Ammon's horn (tissue), 1 donor: ENCODE data around the gene AGO4.
A peak's percentile ranks its signal among the peaks of the same experiment; 100 is the strongest.
"Not testable (repeated sequence)": the region's sequence is repeated elsewhere in the genome, so short reads cannot be mapped to it uniquely, and the experiment has no call there.

Experiments
- DNase-seq: peaks from one replicate; pipeline ENCODE4 v3.0.0-alpha.2; 2016; ENCODE audit warnings: low spot score

The AGO4 gene

DNA sequence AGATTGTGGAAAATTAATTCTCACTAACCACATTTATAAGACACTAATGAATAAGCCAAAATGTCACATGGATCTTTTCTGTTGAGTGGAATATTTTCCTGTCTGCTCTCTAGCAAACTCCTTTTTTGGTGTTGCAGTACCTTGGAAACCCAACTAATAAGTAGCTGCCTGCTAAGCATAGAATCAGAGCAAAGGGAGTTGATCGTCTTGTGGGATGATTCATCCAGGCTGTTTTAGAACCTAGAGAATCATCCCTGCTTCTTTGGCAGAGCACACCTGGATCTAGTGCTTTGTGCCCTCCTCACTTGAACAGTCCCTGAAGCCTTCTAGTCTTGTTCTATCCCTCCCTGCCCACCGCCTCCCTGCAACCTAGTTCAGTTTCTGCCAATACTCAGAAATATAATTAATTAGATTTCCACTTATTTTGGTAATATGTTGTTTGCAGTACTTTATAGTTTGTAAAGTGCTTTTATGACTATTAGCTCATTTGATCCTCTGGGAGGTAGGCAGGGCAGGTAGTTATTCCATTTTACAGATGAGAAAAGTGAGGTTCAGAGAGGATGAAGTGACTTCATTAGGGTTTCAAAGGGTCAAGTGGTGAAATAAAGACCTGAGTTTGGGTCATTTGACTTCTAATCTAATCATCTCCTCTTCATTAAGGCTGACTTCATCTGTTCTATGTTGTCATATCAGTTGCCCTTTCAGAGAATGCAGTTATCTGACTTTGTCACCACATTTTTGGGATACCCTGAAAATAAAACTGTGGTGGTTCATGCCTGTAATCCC, 2.5 kb downstream of the AGO4 start:
- DNase-seq = peak; percentile 21

DNA sequence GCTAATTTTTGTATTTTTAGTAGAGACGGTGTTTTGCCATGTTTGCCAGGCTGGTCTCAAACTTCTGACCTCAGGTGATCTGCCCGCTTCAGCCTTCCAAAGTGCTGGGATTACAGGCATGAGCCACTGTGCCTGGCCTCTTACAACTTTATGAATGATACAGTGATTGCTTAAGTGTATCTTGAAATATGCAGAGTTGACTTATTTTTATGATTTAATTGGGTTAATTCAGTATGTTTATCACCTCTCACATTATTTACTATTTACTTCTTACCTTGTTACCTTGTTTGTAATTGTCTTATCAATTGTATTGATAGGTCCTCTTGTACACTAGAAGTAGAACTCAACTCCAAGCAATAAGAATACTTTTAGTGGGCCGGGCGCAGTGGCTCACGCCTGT, 4.9 kb downstream of the AGO4 start:
- not testable (repeated sequence) for DNase-seq

DNA sequence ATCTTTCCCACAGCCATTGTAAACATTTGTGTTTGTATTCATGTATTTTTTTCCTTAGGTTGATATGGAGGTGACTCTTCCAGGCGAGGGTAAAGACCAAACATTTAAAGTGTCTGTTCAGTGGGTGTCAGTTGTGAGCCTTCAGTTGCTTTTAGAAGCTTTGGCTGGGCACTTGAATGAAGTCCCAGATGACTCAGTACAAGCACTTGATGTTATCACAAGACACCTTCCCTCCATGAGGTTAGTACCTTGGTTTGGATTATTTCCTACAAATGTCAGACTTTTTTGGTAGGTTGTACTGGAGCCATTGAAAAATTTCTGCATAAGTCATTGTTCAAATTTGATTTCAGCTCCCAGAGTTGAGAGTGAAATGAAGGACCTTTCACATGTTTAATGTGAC, 17.4 kb downstream of the AGO4 start:
- DNase-seq = no peak

DNA sequence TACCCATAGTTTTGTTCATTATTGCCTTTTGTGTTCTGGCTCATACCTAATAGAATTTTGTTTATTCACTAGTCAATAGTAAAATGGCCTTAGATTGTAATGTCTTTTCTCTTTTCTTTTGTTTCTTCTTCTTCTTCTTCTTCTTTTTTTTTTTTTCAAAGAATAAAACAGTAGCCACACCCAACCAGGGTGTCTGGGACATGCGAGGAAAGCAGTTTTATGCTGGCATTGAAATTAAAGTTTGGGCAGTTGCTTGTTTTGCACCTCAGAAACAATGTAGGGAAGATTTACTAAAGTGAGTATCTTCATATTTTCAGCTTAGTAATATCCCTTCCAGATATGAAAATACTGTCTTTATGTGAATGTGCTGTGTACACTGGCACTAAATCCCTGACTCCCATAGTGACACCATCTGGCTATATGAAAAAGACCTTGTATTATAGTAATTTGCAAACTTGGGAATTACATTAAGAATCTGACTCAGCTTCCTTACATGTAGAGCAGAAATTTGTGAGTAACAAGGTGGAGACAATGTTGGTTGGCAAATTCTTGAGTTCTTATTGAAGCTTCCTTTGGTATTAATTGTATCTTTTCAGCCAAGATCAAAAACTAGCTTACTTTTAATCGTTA, 24.6 kb downstream of the AGO4 start:
- no peak for DNase-seq

DNA sequence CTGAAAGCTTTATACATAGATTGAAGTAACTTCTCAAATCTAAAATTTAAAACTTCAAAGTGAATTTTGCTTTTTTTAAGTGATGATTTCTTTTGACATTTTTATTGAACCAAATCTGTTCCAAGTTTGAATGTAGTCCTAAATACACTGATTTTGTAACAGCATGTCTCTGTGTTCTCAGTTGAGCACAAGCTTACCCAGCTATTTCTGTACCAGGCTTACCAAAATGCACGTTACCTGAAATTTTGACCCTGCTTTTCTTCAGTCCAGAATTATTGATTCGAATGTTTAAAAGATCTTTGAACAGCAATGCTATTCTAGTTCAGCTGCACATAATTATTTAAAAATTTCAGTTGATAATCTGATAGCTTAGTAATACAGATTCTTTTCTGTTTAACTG, 25.6 kb downstream of the AGO4 start:
- no peak for DNase-seq

DNA sequence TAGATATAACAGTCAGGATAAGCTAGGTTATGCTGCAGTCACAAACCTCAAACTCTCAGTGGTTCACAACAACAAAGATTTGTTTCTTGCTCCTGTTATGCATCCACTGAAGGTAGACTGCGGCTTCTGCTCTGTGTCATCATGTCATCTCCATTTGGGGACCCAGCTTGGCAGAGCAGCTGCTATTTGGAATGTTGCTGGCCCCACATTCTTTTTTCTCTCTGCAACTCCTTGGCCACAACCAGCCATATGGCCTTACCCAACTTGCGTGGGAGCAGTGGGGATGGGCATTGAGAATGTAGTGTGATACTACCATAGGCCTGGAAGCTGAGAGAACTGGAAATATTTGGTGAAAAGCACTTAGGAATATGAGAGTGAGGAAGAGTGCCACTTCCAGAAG, 26.4 kb downstream of the AGO4 start:
- DNase-seq = peak; percentile 17

DNA sequence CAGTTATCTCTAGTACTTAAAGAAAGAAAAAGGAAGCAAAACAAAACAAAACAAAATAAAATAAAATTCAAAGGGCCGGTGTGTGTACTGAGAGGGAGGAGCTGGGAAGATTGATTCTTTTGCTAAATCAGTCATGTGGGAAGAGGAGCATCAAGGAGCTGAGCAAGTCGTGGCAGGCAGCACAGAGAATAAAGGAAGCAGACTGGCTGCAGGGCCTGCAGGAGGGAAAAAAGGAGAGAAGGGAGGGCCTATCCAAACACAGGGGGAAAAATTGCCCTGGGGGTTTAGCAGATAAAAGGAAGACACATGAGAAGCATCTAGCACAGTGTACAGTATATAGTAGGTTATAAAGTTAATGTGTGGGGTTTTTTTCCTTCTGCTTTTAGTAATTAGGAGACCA, 27.6 kb downstream of the AGO4 start:
- DNase-seq = no peak

DNA sequence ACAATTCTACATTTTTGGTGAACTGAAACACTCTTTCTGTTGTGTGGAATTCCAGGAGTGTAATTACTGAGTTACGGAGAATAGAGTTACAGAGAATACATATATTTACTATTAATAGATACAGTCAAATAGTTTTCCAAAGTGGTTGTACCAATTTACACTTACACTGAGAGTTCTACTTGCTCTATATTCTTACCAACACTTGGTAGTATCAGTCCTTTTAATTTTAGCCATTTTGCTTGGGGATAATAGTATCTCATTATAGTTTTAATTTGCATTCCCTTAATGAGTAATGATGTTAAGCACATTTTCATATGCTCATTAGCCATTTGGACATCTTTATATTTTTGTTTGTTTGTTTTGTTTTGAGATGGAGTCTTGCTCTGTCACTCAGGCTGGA, 28.9 kb downstream of the AGO4 start:
- no peak for DNase-seq

DNA sequence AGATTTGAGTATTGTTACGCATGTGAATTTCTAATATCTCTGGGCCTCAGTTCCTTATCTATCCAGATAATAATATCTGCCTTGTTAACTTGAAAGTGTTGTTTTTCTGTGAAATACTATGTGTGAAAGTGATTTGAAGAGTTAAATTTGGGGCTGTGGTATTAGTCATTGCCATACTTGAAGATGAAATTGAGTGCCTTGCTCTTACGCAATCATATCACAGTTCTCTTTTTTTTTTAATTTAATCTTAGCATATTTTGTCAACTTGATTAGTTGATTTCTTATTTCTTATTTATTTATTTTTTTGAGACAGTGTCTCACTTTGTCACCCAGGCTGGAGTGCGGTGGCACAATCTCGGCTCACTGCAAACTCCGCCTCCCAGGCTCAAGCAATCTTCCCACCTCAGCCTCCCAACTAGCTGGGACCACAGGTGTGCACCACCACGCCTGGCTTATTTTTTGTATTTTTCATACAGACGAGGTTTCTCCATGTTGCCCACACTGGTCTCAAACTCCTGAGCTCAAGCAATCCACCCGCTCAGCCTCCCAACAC, 31.0 kb downstream of the AGO4 start:
- DNase-seq = no peak

DNA sequence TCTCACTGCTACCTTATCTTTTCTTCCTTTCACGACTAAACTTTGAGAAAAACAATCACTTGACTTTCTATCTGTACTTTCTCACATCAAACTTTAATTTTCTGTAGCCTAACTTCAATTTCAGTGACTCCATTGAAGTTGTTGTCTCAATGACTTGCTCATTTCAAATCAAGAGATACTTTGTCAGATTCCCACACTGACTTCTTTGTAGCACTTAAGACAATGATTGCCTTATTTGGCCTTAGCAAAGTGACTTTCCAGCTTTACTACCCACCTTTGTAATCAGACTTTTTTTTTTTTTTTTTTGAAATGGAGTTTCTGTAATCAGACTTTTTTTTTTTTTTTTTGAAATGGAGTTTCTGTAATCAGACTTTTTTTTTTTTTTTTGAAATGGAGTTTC, 37.0 kb downstream of the AGO4 start:
- DNase-seq = no peak

DNA sequence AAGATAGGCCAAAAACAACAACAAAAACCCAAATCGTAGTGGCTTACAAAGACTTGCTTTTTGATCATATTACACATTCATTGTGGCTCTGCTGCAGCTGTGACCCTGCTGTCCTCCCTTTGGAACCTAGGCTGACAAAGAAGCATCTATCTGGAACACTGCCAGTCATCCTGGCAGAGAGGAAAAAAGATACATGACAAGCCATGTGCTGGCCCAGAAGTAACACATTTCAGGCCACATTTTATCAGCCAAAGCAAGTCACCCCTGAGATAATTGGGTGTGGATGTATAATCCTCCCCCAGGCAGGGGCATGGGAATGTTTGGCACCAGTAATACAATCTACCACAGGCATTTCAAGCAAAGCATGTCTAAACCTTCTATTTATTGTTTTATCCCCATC, 38.0 kb downstream of the AGO4 start:
- DNase-seq = peak; percentile 82

DNA sequence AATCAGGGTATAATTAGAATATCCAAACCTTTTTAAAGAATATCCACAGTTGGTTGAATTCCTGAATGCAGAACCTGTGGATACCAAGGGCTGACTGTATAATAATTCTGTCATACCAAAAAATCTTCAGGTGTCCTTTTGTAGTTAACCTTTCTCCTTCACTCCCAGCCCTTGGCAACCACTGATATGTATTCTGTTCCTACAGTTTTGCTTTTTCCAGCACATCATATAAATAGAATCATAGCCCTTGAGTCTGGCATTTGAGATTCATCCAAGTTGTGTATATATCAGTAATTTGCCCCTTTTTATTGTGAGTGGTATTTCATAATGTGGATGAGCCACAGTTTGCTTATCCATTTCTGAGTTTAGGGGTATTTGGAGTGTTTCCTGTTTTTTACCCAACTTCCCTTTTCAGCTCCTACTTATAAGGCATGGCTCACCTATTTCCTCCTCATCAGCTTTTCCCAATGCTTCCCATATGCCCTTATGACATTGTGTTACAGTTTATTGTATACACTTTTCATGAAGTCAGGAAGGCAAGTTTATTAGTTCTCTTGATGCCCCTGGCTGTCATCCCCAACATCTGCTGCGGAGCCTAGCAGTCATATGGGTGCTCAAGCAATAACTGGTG, 40.2 kb downstream of the AGO4 start:
- DNase-seq = no peak

DNA sequence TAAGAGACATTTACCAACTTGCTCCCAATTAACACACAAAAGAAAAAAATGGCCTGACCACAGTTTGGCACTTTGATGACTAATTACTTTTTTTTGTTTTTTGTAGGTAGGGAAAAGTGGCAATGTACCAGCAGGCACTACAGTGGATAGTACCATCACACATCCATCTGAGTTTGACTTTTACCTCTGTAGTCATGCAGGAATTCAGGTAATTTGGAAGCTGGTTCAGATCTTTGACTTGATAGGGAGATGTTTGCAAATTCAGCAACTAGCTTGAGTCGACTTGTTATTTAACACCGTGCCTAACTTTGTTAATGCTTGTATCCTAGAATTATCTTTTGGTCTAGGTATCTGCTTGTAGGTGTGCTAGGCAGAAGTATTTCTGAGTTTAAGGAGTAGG, 42.2 kb downstream of the AGO4 start:
- no peak for DNase-seq

DNA sequence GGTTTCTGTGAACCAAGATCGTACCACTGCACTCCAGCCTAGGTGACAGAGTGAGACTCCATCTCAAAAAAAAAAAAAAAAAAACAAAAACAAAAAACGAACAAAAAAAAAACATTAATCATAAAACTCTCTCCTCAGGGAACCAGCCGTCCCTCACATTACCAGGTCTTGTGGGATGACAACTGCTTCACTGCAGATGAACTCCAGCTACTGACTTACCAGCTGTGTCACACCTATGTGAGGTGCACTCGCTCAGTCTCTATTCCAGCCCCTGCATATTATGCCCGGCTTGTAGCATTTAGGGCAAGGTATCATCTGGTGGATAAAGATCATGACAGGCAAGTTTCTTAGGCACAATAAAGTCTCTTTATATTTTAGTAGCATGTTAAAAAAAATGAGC, 42.9 kb downstream of the AGO4 start:
- DNase-seq = no peak

DNA sequence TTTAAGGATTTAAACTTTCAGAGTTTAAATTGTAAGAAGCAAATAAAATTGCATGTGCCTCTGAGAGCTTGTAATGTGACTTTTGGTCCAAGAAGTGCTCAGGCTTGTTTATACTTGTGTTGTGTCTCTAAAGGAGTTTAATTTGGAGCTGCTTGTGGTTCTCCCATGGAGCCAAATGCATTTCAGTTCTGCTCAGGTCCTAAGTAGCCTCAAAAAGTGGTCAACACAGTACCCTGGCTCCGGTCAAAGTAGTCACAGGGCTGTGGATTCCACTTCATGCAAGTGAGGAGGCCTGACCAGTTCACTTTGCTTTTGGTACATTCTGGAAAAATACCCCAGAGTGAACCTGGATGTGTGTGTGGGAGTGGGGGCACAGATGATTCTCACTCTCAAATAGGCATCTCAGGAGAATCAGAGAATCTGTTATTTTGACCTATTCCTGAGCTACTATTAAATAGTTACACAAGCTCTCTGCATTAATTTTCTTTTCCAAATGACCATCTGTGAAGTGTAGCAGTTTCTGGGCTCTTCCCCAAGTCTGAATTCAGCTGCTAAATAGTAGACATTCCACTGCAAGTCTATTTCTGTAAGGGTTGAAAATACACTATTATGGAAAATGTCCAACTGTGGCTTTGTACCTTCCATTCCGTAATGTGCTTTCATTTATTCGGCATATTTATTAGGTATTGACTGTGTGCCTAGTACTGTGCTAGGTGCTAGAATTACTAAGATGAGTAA, 43.5 kb downstream of the AGO4 start:
- DNase-seq = peak; percentile 43

DNA sequence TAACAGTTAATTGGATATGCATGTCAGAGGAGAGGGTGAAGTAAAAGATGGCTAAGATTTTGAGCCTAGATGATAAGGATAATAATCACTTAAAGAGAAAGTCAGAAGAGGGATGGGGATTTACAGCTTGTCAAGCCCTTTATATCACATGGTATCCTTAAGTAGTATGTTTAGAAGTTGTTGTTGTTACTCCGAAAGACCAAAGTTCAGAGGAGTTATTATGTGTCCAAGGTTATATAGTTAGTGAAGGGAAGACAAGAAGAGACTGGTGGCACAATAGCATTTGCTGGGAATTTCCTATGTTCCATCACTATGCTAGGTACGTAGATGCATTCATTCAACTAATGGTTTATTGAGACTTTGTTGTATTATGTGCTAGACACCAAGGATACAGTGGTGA, 44.4 kb downstream of the AGO4 start:
- no peak for DNase-seq

DNA sequence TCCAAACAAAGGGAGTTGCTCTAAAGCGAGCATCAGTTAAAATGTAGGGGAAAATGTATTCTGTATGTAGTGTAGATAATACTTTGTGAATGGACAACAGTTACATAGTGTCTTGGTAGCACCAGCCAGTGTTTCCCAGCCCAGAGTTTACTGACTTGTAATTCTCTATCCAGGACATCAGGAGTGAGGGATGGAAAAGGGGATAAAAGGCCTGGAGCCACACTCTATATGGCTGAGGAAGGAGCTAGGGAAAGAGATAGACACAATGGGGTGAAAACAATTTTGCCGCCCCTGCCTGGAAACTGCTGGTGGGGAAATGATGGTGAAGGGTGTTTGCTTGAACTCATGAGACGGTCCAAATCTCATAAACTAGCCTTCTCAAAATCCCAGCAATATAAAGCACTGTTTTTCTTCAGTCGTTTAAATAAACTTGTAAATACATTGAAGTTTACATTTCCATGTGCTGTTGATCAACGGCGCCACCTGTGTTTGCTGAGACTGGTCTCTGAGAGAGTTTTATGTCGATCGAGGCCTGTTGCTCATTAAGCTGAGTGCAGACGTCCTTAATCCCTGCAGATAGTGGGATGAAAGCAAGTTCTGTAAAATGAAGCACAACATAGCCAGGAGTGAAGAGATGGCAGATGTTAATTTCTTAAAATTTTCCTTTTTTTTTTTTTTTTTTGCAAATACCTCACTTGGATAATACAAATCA, 47.3 kb downstream of the AGO4 start:
- DNase-seq = no peak

DNA sequence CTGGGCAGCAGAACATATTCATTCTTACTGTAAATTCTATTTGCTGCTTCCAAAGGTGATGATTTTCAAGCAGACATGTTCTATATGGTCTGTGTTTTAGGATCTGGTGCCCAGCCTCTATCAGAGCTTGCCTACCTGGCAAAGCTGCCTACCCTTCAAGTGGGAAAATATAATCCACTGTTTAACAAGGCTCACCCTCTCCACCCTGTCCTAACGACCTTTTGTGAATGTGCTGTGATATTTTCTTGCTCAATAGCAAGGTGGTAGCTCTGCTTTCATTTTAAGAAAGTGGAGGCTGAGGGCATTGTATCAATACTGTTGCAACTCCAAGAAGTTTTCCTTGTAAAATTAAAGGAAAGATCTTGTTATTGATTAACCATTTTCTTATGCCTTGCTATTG, 49.1 kb downstream of the AGO4 start:
- no peak for DNase-seq

DNA sequence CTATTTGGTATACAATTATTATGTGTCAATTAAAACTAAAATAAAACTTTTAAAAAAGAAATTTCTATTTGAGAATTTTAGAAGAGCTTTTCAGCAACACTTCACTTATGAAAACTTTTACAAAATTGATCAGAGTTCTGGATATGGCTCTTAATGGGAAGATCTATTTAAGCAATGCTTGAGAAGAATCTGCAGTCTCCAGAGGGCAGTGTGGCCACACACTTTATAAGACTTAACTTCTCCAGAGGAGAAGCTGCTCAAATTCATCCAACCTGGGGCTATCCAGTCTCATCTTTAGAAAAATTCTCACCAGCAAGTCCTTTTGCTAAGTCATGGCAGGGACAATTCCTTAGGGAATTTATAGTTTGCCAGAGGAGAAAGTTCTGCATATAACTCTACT, 50.0 kb downstream of the AGO4 start:
- peak; percentile 32 for DNase-seq

DNA sequence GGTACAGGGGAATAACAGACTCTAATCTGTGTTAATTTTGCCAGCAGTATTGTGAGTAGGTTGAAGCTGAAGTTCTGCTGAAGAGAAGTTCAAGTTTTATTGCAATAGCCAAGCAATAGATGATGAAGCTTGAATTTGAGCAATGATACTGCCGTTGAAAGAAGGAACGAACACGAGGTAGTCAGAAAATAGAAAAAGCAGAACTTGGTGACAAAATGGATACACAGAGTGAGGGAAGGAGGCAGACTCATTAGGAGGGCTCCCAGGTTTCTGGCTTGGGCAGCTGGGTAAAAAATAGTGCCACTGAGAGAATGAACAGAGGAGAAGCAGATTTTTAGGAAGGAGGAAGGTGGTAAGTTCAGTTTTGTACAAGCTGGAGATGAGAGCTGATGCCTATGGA, 52.9 kb downstream of the AGO4 start:
- DNase-seq = no peak

DNA sequence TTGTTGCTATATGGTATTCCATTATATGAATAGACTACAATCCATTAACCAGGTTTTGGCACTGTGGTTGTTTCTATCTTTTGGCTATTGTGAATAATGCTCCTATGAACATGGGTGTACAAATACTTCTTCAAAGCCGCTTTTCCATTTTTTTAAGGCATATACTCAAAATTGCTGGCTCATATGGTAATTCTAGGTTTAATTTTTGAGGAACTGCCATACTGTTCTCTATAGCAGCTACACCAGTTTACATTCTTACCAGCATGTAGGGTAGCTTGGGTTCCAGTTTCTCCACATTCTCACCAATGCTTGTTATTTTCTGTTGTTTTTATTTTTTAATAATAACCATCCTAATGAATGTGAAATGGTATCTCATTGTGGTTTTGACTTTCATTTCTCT, 55.3 kb downstream of the AGO4 start:
- DNase-seq = no peak
